ENCODE measurements around the gene RBM20.
A peak's percentile ranks its signal among the peaks of the same experiment; 100 is the strongest.

The RBM20 gene

GRCh38 chr10:110811791-110812581 lies 167.8 kb downstream of the RBM20 start:
- DNase-seq (ENCODE audit: low spot score), result no peak

- no peak for DNase-seq (ENCODE audit: low spot score)
Observed at GRCh38 chr10:110812583-110812982, 168.4 kb downstream of the RBM20 start.

- DNase-seq (ENCODE audit: low spot score), result no peak
Observed at GRCh38 chr10:110813743-110814472, 169.8 kb downstream of the RBM20 start.

- DNase-seq (ENCODE audit: low spot score), result no peak
Observed at GRCh38 chr10:110815354-110816004, 171.3 kb downstream of the RBM20 start.

GRCh38 chr10:110817614-110818013 lies 173.5 kb downstream of the RBM20 start:
- DNase-seq (ENCODE audit: low spot score), result no peak

- DNase-seq (ENCODE audit: low spot score), result no peak
Observed at GRCh38 chr10:110818311-110819256, 174.4 kb downstream of the RBM20 start.

GRCh38 chr10:110820321-110820814 lies 176.2 kb downstream of the RBM20 start:
- no peak for DNase-seq (ENCODE audit: low spot score)

- no peak for DNase-seq (ENCODE audit: low spot score)
Observed at GRCh38 chr10:110821508-110821907, 177.4 kb downstream of the RBM20 start.

- no peak for DNase-seq (ENCODE audit: low spot score)
Observed at GRCh38 chr10:110822035-110822711, 178.0 kb downstream of the RBM20 start.

GRCh38 chr10:110822712-110823311 lies 178.7 kb downstream of the RBM20 start:
- peak; percentile 65 for DNase-seq (ENCODE audit: low spot score)

- DNase-seq (ENCODE audit: low spot score), result no peak
Observed at GRCh38 chr10:110824152-110824441, 180.0 kb downstream of the RBM20 start.

- DNase-seq (ENCODE audit: low spot score), result no peak
Observed at GRCh38 chr10:110824660-110825059, 180.5 kb downstream of the RBM20 start.

GRCh38 chr10:110825508-110825907 lies 181.4 kb downstream of the RBM20 start:
- DNase-seq (ENCODE audit: low spot score), result no peak

GRCh38 chr10:110827410-110827809 lies 183.3 kb downstream of the RBM20 start:
- DNase-seq (ENCODE audit: low spot score), result no peak

- no peak for DNase-seq (ENCODE audit: low spot score)
Observed at GRCh38 chr10:110827875-110828274, 183.7 kb downstream of the RBM20 start.

- no peak for DNase-seq (ENCODE audit: low spot score)
Observed at GRCh38 chr10:110828525-110828924, 184.4 kb downstream of the RBM20 start.

GRCh38 chr10:110829721-110830410 lies 185.7 kb downstream of the RBM20 start:
- DNase-seq (ENCODE audit: low spot score), result no peak

GRCh38 chr10:110833234-110833940 lies 189.3 kb downstream of the RBM20 start:
- no peak for DNase-seq (ENCODE audit: low spot score)

GRCh38 chr10:110833941-110834628 lies 189.9 kb downstream of the RBM20 start:
- no peak for DNase-seq (ENCODE audit: low spot score)
